K562 (cell line): Measurements from ENCODE around the gene LRRC1. TPM values are rescaled to one million over a fixed set of nuclear protein-coding genes. Genes with fewer than 3 reads are reported as not detected.

ENCODE experiments used
- ATAC-seq: fragments of 200-7000 bp; cut with Tn5 transposase; 3 replicates; pipeline ENCODE4 v1.9.1; 2020; ENCODE audit warnings: moderate library complexity
- BruUV-seq: library from RNA; stranded (reverse); fragments of 400-500 nt; replicated peaks from 2 replicates; lab custom pipeline; 2021; lab: Mats Ljungman, UMichigan
- CTCF ChIA-PET: fragments of 300-600 bp; formaldehyde crosslinking; extraction: SDS; loops from one replicate; lab custom pipeline; 2021; ENCODE audit warnings: low intra/inter-chr PET ratio; lab: Yijun Ruan, JAX
- POLR2A ChIA-PET: fragments of 300-600, 350-650 bp; sonication (Branson Sonifier 250); formaldehyde crosslinking; extraction: SDS; loops from one replicate; lab custom pipeline; 2021; ENCODE audit warnings: antibody characterized with exemption, inconsistent platforms; lab: Yijun Ruan, JAX
- DNase-seq, 4 experiments: peaks; one replicate each; pipeline versions ENCODE4 v3.0.0 to v3.0.0-alpha.2; 2011 to 2018; ENCODE audit warnings: low spot score in 3 of 4, mixed read lengths in 3 of 4; ENCODE audit errors: extremely low read depth in 1 of 4
- FAIRE-seq: peaks from 2 replicates; lab custom pipeline; 2011; peaks lifted over from hg19 to GRCh38; lab: Jason Lieb, UNC
- H2AFZ ChIP-seq: 2 replicates; pipeline ENCODE4 v1.6.0; 2011; ENCODE audit warnings: low read depth, low read length, control low read depth, inconsistent platforms
- H3K27ac ChIP-seq: fragments of 200-600 bp; 3 replicates; pipeline ENCODE4 v1.8.0; 2011; ENCODE audit warnings: low read depth, mild to moderate bottlenecking, control low read depth, inconsistent platforms, low read length, moderate library complexity, mixed read lengths; ENCODE audit errors: extremely low read depth
- H3K27me3 ChIP-seq, 2 experiments: fragments of 300-600 bp in 1 of 2; 2 replicates in 1 of 2; 3 replicates in 1 of 2; pipeline versions ENCODE4 v1.6.0 to v1.8.0; 2011; ENCODE audit warnings: inconsistent platforms in 2 of 2, low read length in 2 of 2, mild to moderate bottlenecking in 1 of 2, mixed read lengths in 1 of 2, moderate library complexity in 1 of 2; ENCODE audit not compliant: control insufficient read depth in 2 of 2, insufficient read depth in 2 of 2
- H3K36me3 ChIP-seq: fragments of 300-600 bp; 3 replicates; pipeline ENCODE4 v1.8.0; 2011; ENCODE audit warnings: mild to moderate bottlenecking, low read length, inconsistent platforms; ENCODE audit not compliant: control insufficient read depth, insufficient read depth
- H3K4me1 ChIP-seq, 2 experiments: fragments of 200-600 bp in 1 of 2; replicated peaks in 1 of 2; 2 replicates in 1 of 2; 3 replicates in 1 of 2; pipeline versions ENCODE4 v1.5.1 to v1.8.0; 2011; ENCODE audit warnings: inconsistent platforms in 2 of 2, low read length in 2 of 2, mild to moderate bottlenecking in 1 of 2, mixed read lengths in 1 of 2, moderate library complexity in 1 of 2; ENCODE audit not compliant: control insufficient read depth in 2 of 2, insufficient read depth in 2 of 2
- H3K4me2 ChIP-seq: 2 replicates; pipeline ENCODE4 v1.6.1; 2011; ENCODE audit warnings: low read length, control low read depth, inconsistent platforms, mixed read lengths; ENCODE audit not compliant: insufficient read depth
- H3K4me3 ChIP-seq: fragments of 200-600 bp; sonication (generic), shearing (Covaris generic); 2 replicates; pipeline ENCODE4 v1.5.1; 2016; ENCODE audit warnings: control low read depth, inconsistent platforms
- H3K79me2 ChIP-seq: fragments of 200-600 bp; 3 replicates; pipeline ENCODE4 v1.8.0; 2011; ENCODE audit warnings: low read length, inconsistent platforms; ENCODE audit not compliant: control insufficient read depth, insufficient read depth
- H3K9ac ChIP-seq, 2 experiments: 2 replicates each; pipeline versions ENCODE4 v1.6.0 to v1.6.1; 2011; ENCODE audit warnings: low read depth in 2 of 2, low read length in 2 of 2, control low read depth in 1 of 2, inconsistent platforms in 1 of 2, mild to moderate bottlenecking in 1 of 2, mixed read lengths in 1 of 2; ENCODE audit not compliant: insufficient read depth in 1 of 2
- H3K9me1 ChIP-seq: one replicate; pipeline ENCODE4 v1.6.0; 2011; ENCODE audit warnings: inconsistent platforms, mild to moderate bottlenecking, low read length, moderate library complexity; ENCODE audit not compliant: control insufficient read depth, insufficient read depth
- H3K9me3 ChIP-seq: replicated peaks from 2 replicates; pipeline ENCODE4 v1.5.1; 2011; ENCODE audit warnings: low read depth, low read length, inconsistent platforms; ENCODE audit not compliant: control insufficient read depth, insufficient read depth
- H4K20me1 ChIP-seq: replicated peaks from 2 replicates; pipeline ENCODE4 v1.6.1; 2011; ENCODE audit warnings: low read length, inconsistent platforms, mixed read lengths; ENCODE audit not compliant: control insufficient read depth, insufficient read depth
- E4F1 ChIP-seq: fragments of 250-450 bp; sonication (Bioruptor Pico); IDR thresholded peaks from 2 replicates; pipeline ENCODE4 v1.5.0; 2021; ENCODE audit warnings: mild to moderate bottlenecking, borderline replicate concordance
- IFI16 ChIP-seq: fragments of 250-450 bp; sonication (Bioruptor Pico); IDR thresholded peaks from 2 replicates; pipeline ENCODE4 v2.1.2; 2022; ENCODE audit warnings: mild to moderate bottlenecking, inconsistent platforms
- NR4A1 ChIP-seq, 2 experiments: fragments of 250-450 bp in 1 of 2; fragments of 450-650 bp in 1 of 2; sonication (Bioruptor Pico) in 1 of 2; IDR thresholded peaks; 2 replicates each; pipeline versions ENCODE4 v1.4.0 to v1.6.1; 2016 to 2020; ENCODE audit warnings: mild to moderate bottlenecking in 2 of 2, missing compliant biosample characterization in 1 of 2, missing genetic modification characterization in 1 of 2, moderate library complexity in 1 of 2
- WGBS: fragments of 100-300 bp; shearing (Covaris generic); methylation state at CpG from one replicate; pipeline ENCODE4 v1.1.6; 2016; ENCODE audit warnings: low coverage, mixed read lengths; ENCODE audit not compliant: insufficient coverage; ENCODE audit errors: missing lambda C conversion rate; 5-methylcytosine and 5-hydroxymethylcytosine counted together
- in situ Hi-C: fragments of 300-500 bp; cut with MboI; formaldehyde crosslinking; loops from 4 replicates; pipeline ENCODE4 v1.15.0; 2018; ENCODE audit warnings: inconsistent platforms, mixed read lengths
- intact Hi-C: fragments of 100-400 bp; cut with micrococcal nuclease; formaldehyde crosslinking; loops from 2 replicates; pipeline ENCODE4 v1.14.2; 2022
- polyA plus RNA-seq, 8 experiments: library from polyadenylated mRNA; depleted of rRNA in 4 of 8; stranded (reverse) in 5 of 8; unstranded in 3 of 8; fragments of >200 nt; fragmentation: Nextera tagmentation in 2 of 8; fragmentation: Illumina TruSeq in 1 of 8; extraction: Ambion mirVana in 2 of 8; extraction: Trizol in 1 of 8; gene quantifications; 2 replicates each; pipeline versions ENCODE4 v1.2.1 to v1.2.3, GENCODE V29; 2011 to 2014; ENCODE audit warnings: inconsistent platforms in 1 of 8, missing spikeins in 1 of 8
- total RNA-seq, 7 experiments: library from RNA; depleted of rRNA in 6 of 7; stranded (reverse); fragments of >200 nt in 6 of 7; fragmentation: Illumina TruSeq in 2 of 7; extraction: Trizol in 2 of 7; gene quantifications; 2 replicates each; pipeline versions ENCODE4 v1.2.1 to v1.2.3, GENCODE V29; 2011 to 2021; ENCODE audit warnings: low replicate concordance in 1 of 7

LRRC1 gene
- total and polyA plus RNA-seq, 9 of the 15 experiments (the other 6 are each of a cell fraction or from before 2014, with no cell fraction given): not detected

- no peak for TF ChIP-seq E4F1
- no peak for TF ChIP-seq IFI16
- TF ChIP-seq, all 486 proteins: peak for 0
Observed at GRCh38 chr6:53824714-53825113, 29.9 kb downstream of the LRRC1 start (continued).

- WGBS: 1% methylated on average over 7 of the region's 7 CpGs
- Histone ChIP-seq H3K36me3 (no peaks in the 10 kb centered on the region), H3K9ac (no peak overlapping the region), H4K20me1 (no peaks in the 10 kb centered on the region), H3K79me2 (no peaks in the 10 kb centered on the region), H3K27me3 (no peaks in the 10 kb centered on the region), H2AFZ (no peak overlapping the region), H3K4me3 (no peak overlapping the region), H3K4me2 (no peak overlapping the region), H3K9me3 (no peaks in the 10 kb centered on the region), H3K9me1 (no peaks in the 10 kb centered on the region), H3K4me1 (no peaks in the 10 kb centered on the region), H3K27ac (no peak overlapping the region)
- ATAC-seq: no peak
- TF ChIP-seq NR4A1 (CRISPR knock-in tag; IDR thresholded peaks at IDR 0.05) (no peak), NR4A1 (tag; IDR thresholded peaks at IDR 0.05) (no peak)
- intact Hi-C loops (no loop called here), in situ Hi-C loops (no loop called here)
- POLR2A ChIA-PET: no interaction called here
- CTCF ChIA-PET: no interaction called here
- no TSS peak for BruUV-seq
- no peak for FAIRE-seq
- DNase-seq: no peak
Observed at GRCh38 chr6:53825532-53826321, 30.9 kb downstream of the LRRC1 start.
